Suppressor macrophage treated with lipopolysaccharide for 1 hour (primary cell): ENCODE measurements around the gene PXDN.
"Not testable (repeated sequence)": the region's sequence is repeated elsewhere in the genome, so short reads cannot be mapped to it uniquely, and the experiment has no call there.

Source experiments
- DNase-seq, 3 donors: peaks; one replicate each; pipeline ENCODE4 v3.0.0-alpha.2; 2020 to 2022

Gene PXDN

DNA sequence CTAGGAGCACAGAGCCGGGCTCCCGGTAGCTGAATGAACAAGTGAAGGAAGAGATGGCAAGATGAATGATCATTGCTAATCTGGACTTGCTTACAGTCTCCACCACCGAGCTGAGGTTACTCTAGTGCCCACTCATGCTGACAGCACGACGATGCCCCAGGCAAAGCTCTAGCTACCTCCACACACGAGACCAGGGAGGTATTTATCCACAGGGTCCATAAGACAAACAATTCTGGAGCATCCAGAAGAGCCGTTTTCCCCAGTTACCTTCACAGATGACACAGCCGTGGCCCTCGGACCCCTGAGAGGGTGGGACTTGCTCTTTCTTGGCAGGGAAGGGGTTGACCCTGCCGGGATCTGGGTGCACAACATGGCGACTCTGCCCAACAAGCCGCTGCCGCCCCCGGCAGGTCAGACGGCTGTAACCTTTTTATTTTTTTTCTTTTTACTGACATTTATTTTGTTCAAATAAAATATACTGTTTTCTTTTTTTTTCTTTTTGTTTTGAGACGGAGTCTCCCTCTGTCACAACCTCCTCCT, 120.3 kb downstream of the PXDN start:
- no peak for DNase-seq

DNA sequence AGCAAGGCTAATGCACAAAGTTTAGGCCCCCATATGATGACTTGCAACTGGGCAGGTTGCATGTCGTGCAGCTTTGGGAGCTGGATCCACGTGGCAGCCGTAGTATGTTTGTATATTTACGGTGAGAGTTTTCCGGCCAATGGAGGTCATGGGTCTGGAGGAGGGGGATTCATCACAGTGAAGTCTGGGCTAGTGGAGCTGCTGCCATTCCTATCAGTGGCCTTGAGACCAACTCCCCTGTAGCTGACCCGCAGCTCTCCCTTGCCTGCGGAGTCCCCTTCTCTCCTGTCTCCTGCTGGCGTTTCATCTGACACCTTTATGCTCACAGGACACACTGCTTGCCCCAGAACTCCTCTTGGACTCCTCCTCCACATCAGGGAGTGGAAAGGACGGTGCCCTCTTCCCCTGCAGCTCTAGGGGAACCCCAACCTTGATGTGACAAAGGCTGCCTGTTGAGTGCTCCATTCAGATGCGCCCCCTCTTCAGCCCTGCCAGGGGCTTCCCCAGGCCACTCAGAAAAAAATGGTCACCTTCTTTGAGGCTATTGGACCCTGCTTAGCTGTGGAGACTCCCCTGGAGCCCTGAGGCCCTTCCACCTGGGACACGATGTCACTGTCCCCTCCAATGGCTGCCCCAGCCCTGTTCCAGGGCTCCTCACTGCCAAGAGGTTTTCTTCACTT, 121.7 kb downstream of the PXDN start:
- no peak for DNase-seq

DNA sequence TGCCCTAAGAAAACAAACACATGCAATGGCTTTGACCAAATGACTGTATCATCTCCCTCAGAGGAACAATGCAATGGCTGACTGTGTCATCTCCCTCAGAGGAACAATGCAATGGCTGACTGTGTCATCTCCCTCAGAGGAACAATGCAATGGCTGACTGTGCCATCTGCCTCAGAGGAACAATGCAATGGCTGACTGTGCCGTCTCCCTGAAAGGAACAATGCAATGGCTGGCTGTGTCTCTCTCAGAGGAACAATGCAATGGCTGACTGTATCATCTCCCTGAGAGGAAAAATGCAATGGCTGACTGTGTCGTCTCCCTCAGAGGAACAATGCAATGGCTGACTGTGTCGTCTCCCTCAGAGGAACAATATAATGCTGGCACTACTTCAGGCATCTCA, 122.3 kb downstream of the PXDN start:
- not testable (repeated sequence) for DNase-seq

DNA sequence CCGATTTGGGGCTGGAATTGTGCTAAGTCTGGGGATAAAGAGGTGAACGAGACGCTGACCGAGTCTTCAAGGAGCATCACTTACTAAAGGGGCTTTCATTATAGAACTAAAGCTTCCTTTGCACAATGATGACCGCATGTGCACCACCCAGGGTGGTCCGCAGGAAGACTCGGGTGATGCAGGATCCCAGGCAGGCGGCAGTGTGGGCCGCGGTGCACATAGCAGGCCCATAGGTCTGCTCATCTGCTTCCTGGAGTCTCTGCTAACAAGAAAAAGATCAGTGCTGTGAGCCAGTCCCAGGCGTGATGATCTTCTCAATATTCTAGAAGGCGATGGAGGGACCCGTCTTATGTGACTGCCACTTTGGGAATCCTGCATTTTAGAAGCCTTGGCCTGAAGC, 122.8 kb downstream of the PXDN start:
- no peak for DNase-seq

DNA sequence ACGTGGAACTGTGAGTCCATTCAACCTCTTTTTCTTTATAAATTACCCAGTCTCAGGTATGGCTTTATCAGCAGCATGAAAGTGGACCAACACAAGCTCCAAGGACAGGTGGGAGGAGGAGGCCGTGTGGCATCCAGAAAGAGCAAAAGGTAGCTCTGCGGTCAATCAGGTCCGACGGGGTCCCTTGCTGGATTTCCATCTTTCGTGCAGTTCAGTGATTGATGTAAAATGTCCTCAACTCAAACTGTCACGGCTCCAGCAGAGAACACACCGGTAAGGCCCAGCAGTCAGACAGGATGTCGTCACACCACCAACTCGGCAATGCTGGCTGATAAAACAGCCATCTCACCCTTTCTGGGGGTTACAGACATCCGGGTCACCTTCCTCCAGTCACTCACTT, 123.3 kb downstream of the PXDN start:
- DNase-seq: no peak

DNA sequence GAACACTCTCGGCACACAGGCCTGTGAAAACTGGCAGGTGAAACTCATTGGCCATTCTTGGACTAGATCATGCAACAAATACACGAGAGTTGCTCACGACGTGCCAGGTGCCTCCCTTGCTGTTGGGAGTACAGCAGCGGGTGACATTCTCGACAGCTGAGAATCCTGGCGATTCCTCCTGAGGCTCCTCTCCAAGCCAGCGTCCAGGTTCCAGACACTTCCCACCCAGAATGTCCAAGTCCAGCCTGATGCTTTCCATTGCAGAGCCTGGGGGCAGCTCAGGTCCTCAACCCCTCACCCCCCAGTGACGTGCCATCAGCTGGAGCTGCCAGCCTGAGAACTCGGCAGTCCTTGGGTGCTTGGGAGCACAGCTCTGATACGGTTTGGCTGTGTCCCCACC, 124.2 kb downstream of the PXDN start:
- DNase-seq: no peak

DNA sequence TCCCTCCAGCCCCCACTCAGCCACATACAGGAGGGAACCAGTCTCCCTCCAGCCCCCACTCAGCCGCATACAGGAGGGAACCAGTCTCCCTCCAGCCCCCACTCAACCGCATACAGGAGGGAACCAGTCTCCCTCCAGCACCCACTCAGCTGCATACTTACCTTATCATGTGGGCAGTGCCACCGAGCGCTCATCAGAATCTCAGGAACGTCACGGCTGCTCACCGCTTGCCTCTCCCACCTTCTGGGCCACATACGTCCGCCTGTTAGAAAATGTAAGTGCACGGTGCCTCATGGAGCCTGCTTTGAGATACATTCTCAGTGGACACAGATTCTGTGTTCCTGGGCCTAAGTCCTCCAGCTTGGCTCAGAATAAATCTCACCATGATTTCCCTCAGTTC, 124.8 kb downstream of the PXDN start:
- no peak for DNase-seq

DNA sequence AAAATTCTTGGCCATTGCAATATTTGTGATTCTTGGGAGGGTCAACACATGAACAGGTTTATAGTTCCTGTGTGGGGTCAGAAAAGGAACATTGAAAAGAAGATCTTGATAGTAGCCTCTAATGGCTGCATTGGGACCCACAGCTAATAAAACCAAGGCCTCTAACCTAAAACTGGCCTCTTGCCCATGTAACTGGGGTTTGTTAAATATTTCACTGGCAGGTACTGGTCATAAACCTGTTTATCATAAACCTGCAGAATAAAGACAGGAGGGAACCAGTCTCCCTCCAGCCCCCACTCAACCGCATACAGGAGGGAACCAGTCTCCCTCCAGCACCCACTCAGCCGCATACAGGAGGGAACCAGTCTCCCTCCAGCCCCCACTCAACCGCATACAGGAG, 125.3 kb downstream of the PXDN start:
- DNase-seq: no peak

DNA sequence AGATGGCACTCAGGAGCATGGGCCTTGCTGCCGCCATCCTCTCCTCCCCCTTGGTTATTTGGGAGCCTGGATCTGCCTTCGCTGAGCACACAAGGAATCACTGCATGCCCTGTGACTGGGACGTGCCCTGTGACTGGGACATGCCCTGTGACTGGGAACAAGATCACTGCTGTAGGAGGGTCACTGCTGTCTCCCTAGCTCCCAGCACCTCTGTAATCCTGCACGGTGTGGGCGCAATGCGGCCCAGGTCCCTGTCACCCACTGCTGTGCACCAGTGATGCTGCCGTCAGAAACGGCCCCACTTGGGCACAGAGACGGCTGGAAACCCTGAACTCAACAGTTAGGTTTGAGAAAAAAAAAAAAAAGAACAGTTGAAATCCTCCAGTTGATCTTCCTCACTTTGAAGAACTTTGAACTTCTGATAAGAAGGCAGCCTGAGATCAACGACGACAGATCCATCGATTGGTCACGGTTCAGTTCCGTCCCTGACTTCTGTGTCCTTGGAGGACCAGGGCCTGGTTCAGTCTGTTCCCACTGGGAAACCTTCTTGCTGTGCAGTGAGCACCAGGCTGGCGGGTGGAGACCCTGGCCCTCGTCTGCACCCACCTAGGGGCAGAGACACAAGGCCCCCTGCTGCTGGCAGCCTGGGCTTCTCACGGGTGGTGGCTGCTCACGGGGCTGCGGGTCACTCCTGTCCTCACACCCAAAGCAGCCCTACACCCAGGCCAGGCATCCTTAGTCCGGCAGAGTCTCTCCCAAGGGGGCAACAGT, 125.9 kb downstream of the PXDN start:
- DNase-seq: no peak

DNA sequence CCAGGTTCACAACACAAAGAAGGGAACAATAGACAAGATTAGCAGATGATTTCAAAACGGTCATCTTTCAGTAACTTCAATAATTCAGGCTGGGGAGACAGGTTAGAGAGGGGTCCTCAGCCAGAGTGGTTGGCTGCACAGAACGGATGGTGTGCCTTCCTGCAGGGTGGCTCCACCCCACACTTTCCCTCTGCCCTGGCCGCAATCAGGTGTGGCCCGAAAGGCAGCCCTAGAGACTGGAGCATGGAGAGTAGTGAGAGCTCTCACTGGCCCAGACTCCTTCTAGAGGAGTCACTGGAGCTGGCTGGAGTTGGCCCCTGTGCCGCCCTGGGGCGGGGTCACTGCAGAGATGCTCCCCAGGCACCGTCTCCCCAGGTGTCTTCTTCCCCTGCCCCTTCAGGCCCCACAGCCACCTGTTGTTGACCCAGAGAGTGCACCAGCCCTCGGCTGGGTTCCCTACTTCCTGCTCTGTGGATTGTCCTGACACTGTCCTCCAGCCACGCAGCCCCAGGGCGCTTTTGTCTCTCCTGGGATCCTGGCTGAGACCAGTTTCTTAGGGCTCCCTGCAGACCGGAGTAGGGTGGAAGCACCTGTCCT, 126.8 kb downstream of the PXDN start:
- DNase-seq: no peak

DNA sequence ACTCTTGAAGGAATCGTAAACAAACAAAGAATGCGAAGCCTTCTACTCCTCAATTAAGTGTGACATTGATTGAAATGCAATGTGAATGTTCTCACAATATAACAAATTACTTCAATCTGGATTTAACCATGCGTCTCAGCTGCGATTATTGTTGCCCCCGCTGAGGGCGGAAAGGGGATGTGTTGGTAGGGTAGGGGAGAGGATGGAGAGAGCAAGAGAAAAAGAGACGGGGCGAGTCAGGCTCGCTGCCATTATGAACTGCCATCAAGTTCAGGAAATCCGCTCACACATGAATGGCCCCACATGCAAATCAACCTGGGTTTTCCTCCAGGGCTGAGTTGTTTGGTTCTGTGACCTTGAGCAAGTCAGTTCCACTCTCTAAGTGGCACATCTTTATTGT, 129.8 kb downstream of the PXDN start:
- DNase-seq: no peak

DNA sequence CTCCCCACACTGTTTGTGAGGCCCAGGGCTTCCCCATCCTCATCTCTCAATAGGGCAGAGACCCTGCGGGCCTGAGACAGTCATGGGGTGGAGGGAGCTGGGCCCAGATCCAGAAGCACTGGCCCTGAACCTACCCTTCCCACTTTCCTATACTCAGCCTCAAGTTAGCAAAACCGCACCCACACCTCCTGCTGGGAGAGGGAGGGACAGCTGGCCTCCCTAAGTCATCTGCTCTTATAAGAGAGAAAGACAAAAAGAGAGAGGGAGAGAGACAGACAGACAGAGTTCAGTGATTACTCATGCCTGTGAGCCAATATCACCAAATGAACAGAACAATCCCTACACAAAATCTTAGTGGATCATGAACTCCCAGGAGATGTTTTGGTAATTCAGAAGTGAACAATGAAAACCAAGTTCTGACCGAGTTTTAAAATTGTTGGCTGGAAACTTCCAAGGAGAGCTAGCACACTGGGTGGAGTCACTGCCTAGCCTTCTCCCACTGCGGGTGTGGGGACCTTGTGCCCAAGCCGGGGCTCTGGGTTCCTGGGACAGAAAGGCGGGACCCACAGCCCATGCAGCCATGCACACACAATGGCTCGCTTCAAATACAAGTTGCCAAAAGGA, 130.5 kb downstream of the PXDN start:
- DNase-seq: no peak

DNA sequence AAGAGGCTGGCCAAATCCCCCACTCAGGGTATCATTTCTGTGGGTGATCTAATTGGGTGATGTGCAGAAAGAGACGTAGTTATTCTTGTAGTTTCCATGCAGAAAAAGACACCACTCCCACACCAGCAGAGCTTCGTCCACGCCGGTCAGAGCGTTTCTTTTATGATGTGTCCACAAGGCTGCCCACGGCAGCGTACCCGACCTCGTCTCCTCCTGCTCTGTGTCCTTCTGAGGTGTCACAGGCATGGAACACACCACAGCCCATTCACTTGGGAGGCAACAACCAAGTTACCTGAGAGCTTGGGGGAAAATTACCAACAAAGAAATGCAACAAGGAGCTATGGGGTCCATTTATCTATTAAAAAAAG, 131.3 kb downstream of the PXDN start:
- DNase-seq: no peak

DNA sequence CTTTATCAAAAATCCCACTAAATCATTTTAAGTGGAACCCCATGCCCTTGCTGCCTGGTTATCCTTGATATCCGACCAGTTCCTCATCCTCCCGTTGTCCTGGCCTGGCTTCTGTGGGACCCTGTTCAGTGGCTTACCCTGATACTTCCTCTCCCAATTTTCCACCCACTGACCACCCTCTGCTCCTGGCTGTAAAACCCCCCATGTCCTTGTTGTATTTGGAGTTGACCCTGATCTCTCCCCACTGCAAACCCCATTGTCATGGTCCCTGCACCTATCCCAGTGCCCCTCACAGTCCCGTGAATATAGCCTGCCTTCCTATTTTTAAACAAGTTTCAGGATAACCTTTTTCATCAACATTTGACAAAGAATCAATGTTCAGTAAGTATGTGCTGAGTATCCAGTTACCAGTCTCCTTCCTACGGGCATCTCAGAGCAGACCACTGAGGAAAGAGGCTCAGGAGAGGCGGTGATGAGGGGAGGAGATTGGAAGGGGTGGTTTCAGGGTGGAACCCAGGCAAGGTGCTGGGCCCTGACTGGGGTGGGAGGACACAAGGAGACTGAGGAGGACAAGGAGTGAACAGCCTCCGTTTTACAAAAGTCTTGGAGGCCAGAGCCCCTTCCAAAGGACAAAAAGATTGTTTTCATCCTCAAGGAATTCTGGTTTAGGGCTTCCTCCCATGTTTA, 131.8 kb downstream of the PXDN start:
- no peak for DNase-seq

DNA sequence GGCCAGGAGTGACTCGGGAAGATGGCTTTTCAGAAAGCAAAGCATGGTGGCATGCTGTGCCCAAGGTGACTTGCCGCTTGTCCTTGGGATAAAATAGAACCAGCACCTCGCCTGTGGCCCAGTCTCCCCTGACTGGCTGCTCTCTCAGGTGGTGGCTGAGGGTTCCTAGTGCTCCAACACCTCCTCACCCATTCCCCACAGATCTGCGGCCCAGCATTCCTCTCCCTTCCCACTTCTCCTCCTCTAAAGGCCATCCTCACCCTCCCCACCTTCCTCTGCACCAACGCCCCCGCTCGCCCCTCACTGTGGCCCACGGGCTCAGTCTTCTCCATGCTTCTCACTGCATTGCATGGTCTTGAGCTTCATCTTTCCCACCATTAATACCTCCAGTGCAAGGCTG, 132.4 kb downstream of the PXDN start:
- no peak for DNase-seq

DNA sequence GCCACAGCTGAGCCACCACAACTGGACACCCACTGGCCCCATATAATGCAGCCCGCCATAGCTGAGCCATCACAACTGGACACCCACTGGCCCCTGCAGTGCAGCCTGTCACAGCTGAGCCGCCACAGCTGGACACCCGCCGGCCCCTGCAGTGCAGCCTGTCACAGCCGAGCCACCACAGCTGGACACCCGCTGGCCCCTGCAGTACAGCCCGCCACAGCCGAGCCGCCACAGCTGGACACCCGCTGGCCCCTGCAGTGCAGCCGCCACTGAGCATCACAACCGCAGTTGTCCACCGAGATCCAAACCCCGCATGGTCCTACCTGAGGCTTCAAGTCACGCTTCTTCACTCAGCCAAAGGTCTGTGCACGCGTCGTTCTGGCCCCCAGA, 134.2 kb downstream of the PXDN start:
- DNase-seq: no peak

DNA sequence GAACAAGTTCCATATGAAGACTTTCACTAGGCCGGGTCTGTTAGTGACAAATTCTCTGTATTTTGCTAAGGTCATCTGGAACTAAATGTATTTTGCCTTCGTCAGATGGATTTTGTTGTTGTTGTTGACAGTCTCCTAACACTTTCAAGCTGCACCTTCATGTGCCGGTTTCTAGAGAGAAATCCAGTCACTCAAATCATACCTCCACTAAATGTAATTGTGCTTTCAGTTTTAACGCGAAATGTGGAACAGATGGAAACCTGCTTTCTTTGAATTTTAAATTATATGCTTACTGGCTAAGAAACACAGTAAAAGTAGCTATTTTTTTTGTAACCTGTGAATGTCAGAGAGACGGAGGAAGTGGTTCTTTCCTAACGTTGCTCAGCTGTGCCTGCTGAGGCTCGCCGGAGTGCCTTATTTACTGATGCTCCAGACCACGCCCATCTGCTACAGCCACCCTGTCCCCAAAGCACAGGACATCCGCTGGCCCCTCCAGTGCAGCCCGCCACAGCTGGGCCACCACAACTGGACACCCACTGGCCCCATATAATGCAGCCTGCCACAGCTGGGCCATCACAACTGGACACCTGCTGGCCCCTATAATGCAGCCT, 134.7 kb downstream of the PXDN start:
- DNase-seq: no peak

DNA sequence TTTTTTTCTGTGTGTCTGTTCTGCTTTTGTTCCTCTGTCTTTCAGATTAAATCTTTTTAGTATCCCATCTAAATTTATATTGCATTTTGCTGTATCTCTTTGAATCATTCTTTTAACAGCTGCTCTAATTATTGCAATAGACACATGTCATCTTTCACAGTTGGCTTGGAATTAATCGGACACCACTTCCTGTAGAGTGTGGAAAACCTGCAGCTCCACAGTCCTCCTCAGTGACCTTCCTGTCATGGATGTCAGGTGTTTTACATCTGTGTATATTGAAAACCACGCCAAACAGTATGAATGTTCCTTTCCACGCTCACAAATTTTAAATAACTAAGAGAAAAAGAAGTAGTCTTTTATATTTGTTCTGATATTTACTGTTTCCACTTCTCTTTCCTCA, 135.3 kb downstream of the PXDN start:
- no peak for DNase-seq

DNA sequence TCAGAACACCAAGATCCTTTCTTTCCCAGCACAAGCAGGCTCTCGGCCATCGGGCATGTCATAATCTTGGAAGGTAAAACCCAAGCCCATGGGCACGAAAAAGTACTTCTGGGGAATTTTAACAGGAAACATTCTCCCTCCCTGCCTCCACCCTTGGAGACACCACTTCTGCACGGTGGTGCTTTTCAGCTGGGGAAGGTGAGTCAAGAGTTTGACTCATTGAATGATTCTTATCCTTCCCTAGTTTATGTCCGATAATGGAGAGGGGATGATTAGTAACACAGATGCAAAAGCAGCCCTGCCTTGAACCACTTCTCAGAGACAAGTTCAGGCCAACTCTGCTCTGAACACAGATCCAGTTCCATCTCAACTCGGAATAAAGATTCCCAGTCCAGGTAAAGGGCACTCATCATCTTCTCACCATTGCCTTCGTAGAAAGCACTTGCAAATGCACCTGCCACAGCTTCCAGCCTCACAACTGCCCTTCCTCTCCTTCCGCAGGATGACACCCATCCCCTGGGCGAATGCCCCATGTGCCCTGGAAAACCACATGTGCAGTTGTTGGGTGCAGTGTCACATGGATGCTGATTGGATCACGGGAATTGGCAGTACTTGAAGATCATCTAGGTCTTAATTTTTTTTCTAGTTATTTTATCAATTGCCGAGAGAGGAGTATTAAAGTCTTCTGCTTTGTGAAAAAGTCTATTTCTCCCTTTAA, 136.2 kb downstream of the PXDN start:
- no peak for DNase-seq

DNA sequence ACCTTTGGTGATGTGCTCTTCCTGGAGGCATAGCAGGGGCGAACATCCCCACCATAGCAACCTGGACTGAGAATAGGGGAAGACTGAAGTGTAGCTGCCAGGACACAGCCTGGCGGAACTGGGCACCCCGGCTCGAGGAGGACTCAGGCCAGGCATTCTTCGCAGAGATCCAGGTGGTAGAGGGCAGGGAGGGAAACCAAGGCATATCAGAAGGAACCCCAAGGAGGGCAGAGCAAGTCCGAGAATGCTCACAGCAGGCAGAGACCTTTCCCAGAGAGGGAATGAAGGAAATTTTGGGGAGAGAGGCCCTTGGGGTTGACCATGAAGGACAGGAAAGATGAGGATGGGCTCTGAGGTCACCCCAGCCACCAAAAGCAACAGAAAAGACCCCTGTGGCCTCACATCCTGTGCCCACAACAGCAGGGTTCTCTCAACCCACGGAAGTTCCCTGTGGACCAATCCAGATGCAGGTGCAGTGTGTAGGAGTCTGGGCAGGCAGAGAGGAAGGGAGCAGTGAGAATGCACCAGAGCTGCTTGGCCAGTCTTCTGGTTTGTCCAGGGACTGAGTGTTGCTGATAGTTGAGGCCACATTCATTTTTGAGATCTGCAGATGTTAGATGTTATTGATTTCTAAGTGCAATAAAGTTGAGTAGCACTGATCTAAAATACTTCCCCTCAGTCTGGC, 136.9 kb downstream of the PXDN start:
- no peak for DNase-seq
